CD1c-positive myeloid dendritic cell (primary cell): ENCODE measurements around the gene TAAR8.
"Not testable (repeated sequence)": the region's sequence is repeated elsewhere in the genome, so short reads cannot be mapped to it uniquely, and the experiment has no call there.

Experiments used
- DNase-seq: peaks from one replicate; pipeline ENCODE4 v3.0.0-alpha.2; 2016; ENCODE audit errors: extremely low spot score

Gene TAAR8, protein sequence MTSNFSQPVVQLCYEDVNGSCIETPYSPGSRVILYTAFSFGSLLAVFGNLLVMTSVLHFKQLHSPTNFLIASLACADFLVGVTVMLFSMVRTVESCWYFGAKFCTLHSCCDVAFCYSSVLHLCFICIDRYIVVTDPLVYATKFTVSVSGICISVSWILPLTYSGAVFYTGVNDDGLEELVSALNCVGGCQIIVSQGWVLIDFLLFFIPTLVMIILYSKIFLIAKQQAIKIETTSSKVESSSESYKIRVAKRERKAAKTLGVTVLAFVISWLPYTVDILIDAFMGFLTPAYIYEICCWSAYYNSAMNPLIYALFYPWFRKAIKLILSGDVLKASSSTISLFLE

DNA sequence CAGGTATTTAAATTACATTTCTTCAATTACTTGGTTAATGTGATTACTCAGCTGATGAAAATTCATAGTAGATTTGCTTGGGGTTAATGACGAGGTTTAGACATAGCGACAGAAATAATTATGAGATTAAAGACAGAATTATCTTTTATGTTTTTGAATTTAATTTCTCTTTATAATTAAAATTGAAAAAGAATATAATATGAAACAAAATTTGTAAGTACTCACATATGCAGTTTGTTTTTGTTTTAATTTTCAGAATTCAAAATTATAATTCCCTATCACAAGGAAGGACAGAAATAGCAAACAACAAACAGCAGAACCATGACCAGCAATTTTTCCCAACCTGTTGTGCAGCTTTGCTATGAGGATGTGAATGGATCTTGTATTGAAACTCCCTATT lies at the start of gene TAAR8:
TSS of gene TAAR8 (plus strand) at position 301 of the 400 bp plus-strand sequence. CDS start at position 322, 21 bp downstream.
- no peak for DNase-seq

DNA sequence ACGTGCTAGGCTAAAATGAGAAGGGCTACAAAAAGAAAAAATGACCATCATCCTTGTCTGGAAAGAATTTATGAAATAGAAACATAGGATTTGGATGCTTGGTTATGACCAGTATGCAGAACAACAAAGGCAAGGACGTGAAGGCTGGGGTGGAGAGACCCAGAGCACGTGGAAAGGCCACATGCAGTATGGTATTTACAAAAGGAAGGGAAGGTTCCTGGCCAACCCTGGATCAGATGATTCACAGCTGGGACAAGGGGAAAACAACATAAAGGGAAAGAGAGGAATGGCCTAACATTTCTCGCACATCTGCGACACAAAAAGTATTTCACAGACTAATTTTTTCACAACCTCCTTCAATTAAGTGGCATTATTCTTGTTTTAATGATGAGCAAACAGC lies 47.7 kb upstream of the TAAR8 start:
- no peak for DNase-seq

DNA sequence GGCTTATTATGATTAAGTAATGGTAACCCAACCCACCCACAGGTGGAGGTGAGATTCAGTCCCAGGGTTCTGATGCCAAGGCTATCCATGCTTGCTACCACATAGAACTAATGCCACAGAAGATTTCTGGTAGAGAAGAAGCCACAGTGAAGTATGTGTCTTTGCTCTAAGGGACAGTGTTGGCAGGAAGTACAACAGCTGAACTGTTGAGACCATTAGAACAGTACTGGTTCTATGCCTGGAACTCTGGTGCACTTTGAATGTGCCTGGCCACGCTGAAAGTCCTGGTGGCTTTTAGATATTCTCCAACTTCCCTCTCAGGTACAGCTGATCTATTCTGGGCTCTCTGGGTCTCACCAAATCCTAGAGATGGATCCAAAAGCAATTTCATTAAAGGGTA lies 47.3 kb upstream of the TAAR8 start:
- no peak for DNase-seq

DNA sequence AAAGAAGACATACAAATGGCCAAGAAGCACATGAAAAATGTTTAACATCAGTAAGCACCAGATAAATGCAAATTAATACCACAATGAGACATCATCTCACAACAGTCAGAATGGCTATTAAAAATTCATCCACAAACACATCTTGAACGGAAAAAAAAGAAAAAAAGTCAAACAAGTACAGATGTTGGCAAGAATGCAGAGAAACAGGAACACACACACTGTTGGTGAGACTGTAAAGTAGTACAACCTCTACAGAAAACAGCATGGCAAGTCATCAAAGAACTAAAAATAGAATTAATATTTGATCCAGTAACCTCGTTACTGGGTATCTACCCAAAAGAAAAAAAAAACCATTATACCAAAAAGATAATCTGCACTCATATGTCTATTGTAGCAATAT lies 46.0 kb upstream of the TAAR8 start:
- DNase-seq: no peak

DNA sequence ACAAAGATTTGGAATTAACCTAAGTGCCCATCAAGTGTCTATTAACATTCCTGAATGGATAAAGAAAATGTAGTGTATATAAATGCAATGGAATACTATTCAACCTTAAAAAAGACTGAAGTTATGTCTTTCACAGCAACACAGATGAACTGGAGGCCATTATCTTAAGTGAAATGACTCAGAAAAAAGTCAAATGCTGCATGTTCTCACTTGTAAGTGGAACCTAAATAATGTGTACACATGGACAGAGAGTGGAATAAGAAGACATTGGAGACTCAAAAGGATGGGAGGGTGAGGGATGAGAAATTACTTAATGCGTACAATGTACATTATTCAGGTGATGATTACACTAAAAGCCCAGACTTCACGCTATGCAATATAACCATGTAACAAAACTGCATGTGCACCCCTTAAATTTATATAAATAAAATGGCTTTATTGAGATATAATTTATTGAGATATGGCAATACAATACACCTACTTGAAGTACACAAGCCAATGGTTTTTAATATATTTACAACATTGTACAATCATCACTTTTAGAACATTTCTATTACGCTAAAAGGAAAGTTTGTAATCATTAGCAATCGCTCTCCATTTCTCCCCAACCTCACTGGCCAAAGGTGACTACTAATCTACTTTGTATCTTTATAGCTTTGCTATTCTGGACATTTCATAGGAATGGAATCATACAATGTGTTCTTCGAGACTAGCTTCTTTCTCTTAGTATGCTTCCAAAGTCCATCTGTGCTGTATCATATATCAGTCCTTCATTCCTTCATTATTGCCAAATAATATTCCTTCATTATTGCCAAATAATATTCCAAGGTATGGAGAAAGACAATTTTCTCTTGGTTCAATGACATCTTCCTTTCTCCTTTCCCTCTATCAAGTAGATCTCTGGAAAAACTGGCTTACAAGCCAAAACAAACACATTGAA lies 45.3 kb upstream of the TAAR8 start:
- no peak for DNase-seq

DNA sequence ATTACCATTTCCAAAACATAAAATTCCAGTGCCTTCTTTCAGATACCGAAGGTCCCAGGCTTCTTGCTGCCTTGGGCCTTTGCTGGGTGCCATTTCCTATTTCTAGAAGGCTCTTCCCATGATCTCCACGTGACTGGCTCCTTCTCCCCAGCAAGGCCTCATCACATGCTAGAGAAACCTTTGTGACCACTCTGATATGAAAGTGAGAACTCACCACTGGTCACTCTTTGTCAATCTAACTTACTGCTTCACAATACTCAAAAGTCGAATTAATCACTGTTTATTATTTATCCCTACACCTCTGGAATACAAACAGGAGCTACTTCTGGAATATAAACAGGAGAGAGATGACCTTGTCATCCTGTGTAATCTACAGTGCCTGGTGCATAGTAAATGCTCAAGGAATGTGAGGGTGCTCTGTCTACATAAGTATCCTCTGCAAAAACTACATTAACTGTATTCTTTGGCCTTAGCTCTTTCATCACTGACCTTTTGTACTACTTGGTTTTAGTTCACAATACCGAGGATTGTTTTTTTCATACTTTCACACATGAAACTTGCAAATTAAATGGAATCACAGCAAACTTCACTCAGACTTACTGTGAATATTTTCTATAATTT lies 41.2 kb upstream of the TAAR8 start:
- peak; percentile 71 for DNase-seq

DNA sequence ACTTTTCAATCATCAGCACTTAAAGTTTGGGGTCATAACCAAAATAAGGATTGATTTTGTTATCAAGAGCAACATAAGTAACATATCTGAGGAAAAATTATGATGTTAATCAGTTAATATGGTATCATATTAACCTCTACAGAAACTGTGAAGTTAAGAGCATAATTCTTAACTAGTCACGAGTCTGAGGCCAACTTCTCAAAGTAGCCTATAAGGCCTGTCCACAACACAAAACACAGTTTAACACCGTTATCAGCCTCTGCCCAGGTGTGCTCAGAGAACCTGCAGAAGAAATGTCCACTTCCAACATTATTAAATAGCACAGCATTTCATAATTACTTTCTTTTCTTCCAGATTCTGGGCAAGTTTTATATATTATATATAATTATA lies 40.6 kb upstream of the TAAR8 start:
- DNase-seq: peak; percentile 17

DNA sequence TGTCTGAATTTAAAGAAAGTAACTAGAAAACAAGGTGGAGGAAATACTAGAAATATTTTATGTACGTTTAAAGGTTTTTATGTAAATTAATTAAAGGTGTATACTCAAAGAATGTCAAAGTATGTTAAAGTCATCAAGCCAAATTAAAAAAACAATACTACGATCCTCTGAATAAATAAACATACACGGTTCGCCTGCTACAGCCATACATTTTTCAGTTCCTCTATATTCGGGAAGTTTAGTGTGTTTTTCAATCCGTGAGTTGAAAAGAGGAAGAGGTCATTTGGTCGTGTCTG lies 40.2 kb upstream of the TAAR8 start:
- DNase-seq: no peak

DNA sequence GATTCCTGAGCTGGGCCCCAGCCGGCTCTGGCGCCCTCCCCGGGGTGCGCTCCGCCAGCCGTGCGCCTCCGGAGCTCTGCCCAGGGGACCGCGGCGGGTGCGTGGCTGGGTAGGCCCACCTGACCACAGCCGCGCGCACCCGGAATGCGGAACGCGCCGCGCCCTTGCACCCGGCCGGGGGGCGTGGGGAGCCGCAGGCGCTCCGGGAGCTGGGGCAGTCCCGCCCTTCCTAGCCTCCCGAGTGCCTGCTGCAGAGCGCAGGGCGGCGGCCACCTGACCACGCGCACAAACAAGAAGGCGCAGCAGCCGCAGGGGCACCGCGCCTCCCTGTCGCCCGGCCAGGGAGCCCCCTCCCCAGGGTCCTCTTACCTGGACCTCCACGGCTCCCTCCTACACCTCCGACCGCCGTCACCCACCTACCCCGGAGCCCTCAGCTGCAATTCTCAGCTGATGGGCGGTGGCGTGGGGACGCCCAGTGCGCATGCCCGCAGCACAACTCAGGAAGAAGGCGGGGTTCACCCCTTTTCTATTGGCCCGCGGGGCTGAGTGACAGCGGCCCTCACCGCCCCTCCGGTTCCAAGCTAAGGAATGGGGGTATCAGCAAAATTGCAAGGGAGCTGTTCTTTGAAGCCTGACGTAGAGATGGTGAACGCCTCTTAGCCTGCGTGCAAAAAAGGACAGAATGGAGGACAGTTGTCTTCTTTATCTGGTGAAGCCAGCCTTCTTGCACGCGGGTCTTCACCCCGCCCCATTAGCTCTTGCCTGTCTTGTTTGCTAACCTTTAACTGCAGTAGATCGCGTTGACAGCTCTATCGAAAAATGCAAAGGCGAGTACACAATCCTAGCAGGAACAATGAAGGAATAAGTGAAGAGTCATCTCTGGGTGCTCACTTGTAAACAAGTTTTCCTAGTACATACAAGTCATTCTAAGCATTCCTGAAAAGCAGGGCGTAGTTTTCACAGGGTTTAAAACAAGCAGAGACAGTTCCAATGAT lies 39.5 kb upstream of the TAAR8 start, which contains the start of gene STX7:
TSS of gene STX7 (minus strand) at position 479 of the 995 bp plus-strand sequence. CDS start 9,586 bp downstream, outside the sequence.
- DNase-seq: peak; percentile 92

DNA sequence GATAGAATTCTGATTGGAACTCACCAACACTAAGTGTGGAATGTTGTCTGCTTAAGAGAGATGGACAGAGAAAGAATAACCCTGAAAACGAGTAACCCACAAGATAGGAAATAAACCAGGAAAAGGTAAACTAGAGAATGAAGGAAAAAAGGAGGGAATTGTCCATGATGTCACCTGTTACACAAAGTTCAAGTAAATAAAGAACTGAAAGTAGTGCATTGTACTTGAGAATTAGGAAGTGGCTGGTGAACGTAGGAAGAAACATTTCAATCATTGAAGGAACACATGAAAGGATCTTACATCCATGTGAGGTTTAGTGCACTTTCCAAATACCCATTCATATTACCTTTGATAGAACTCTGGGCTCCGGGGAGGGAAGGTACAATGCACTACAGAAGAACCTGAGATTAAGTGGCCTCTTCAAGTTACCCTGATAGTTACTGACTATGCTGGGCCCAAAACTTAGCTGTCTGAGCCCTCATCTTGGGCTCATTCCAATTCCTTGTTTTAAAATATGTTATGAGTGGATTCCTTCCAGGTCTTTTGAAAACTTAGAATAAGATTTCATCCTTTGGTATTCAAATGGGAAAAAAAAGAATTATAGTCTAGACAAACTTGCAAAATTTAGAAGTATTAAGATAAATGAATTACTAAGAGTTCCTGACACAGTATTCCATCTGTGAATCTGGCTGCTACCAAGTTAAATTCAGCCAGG lies 38.5 kb upstream of the TAAR8 start:
- peak; percentile 78 for DNase-seq

DNA sequence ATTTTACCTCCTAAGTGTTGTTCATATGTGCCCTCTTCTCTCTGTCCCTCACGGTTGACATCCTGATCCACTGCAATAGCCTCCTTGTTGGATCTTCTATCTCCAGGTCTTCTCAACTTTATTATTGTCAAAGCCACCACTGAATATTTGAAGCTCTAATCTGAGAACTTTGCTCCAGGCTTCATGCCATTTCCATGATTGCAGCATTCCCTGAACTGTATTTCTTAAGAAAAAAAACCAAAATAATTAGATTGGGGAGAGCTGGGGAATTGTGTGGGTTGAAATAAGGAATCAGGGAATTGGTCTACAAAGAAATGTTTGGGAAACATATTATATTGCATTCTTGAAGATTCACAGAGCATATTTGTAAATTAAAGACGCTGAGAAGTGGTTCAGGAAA lies 37.1 kb upstream of the TAAR8 start:
- no peak for DNase-seq

DNA sequence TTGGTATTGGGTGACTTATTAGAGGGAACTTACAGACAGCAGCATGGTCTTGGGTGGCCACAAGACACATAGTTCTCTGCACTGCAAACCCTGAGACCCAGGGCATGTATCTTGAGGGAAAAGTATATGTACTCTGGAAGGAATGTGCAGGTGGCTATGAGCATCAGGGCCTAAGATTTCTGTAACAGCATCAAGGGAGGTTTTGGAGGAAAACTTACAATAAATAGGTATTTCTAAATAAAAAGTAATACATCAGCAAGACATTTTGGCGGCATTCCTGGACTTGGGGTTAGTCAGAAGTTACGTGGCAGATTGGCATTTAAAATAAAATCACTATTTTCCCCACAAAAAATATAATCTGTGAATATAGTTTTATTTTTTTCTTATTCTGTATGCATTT lies 31.5 kb upstream of the TAAR8 start:
- no peak for DNase-seq

DNA sequence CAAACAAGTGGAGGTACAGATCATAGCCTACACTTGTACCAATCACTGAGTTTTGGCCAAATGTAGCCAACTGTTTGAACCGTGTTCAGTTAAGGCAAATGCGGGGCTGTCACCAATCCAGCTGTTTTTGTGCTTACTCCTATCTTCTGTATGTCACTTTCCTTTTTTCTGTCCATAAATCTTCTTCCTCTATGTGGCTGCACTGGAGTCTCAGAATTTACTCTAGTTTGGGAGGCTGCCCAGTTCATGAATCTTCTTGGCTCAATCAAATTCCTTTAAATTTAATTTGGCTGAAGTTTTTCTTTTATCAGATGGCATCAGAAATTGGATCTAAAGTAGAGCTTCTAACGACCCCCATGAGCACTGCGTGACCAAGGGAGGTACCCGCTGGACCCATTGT lies 27.8 kb upstream of the TAAR8 start:
- DNase-seq: no peak

DNA sequence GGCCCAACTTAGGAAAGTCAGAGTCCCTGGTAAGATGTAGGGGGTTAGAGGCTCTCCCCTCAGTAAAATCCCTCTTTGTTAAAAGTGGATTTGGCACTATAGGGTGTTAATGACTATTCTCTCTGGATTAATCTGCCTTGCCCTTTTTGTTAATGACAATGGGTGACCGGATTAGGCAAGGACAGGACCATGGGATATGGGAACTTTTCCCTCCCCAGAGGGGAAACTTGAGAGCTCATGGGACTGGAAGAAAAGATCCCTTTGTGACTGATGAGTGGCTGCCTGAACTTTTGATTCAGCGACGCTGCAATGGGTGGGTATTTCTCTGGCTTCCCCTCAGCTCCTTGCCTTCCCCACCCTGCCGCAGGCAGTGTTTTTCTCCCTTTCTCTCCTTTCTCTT lies 26.6 kb upstream of the TAAR8 start:
- DNase-seq: no peak

DNA sequence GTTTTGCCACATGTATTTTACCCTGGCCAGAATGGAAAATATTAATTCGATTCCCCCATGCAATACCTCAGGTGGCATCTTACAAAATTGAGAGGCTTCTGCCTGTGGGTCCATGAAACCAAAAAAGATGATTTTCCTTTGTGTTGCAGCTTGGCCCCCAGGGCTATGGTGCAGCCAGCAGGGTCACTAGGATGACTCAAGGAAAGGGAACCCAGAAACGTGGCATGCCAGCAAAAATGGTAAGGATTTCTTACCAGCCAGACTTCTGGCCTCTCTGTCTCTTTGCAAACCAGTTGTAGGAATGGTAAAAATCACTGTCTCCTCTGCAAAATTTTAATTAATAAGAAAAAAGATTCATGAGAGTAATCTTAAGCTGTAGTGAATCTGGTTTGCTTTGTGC lies 26.0 kb upstream of the TAAR8 start:
- no peak for DNase-seq

DNA sequence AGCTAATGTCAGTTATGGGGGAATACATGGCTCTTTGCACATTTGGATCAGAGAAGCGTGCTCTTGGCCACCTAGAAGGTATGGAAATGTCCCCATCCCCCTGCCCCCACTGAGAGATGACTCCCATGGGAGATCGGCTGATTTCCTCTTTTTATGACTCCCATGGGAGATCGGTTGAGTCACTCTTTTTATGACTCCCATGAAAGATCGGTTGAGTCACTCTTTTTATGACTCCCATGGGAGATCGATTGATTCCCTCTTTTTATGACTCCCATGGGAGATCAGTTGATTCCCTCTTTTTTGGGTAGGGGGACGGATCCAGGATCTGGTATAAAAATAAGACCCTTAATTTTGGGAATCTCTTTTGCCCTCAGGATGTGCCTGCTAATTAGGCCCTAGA lies 24.7 kb upstream of the TAAR8 start:
- DNase-seq: no peak

DNA sequence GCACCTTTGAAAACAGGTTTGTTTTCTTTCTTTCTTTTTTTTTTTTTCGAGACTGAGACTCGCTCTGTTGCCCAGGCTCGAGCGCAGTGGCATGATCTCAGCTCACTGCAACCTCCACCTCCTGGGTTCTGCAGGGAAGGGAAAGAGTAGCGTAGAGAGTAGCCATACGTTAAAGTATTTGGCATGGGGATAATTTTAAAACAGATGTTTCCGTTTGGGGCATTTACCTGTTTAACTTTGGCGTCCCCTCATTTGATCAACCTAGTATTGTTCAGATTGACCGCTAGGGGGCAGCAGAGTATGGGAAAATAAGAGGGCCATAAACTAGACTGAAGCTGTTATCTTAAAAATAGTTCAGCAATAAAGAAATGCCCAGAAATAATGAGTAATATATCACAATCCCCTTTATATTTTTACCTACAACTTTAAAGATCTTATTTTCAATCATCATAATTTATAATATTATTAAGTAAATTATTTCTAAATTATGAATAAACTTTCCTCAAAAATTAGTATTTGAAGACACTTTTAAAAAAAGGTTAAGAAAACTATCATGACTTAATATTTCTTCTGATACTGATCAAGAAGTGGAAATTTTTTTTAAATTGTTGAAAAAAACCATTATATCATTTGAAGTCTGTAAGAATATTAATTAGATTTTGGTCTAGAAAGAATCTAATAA lies 22.0 kb upstream of the TAAR8 start:
- peak; percentile 81 for DNase-seq

DNA sequence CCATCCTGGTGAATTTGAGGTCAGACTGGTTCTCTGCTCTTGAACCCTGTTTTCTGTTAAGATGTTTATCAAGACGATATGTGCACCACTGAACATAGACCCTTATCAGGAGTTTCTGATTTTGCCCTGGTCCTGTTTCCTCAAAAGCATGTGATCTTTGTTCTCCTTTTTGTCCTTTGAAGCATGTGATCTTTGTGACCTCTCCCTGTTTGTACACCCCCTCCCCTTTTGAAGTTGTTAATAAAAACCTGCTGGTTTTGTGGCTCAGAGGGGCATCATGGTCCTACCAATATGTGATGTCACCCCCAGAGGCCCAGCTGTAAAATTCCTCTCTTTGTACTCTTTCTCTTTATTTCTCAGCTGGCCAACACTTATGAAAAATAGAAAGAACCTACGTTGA lies 17.9 kb upstream of the TAAR8 start:
- not testable (repeated sequence) for DNase-seq

DNA sequence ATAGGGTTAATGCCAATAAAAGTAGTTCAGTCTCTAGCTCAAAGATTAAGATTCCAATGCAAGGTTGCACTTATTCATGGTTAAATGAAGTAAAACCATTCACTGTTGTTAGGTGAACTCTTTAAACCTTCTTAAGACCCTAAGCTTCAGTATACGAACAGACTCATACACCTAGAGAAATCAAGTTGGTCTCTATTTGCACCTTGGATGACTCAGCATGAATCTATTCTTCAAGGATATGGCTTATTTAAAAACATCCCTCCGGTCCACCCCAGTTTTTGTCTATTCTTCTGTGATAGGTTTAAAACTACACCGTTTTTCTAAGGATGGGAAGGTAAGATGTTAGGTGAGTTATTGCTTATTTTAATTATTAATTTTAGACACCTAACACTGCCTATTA lies 15.3 kb upstream of the TAAR8 start:
- DNase-seq: no peak

DNA sequence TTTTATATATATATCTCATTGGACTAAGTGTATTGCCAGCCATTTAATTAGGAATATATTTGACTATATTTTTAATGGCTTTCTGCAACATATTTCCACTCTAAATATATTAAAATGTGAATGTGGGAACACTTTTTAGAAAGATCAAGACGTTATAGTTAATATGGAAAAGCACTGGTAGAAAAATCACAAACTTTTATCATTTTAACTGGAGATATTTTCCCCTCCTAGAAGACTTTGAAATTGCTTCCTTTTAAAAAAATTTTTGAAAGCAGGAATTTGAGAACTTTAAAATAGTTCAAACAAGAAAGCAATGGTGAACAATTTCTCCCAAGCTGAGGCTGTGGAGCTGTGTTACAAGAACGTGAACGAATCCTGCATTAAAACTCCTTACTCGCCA lies 14.5 kb upstream of the TAAR8 start, which contains the start of gene TAAR9:
TSS of gene TAAR9 (plus strand) at position 301 of the 400 bp plus-strand sequence. CDS start at position 314, 13 bp downstream.
- no peak for DNase-seq
